WTC11 (cell line): Measurements from ENCODE around the gene APOBEC2. TPM values are rescaled to one million over a fixed set of nuclear protein-coding genes. Genes with fewer than 3 reads are reported as not detected.

ENCODE experiments used
- ATAC-seq: fragments of 200-7000 bp; cut with Tn5 transposase; 2 replicates; pipeline ENCODE4 v1.10.0; 2021; ENCODE audit warnings: mild to moderate bottlenecking, moderate library complexity
- CTCF ChIA-PET: fragments of 300-600 bp; sonication (Branson Sonifier 250); formaldehyde crosslinking; loops from one replicate; lab custom pipeline; 2021; ENCODE audit warnings: antibody characterized with exemption; lab: Charles Lee
- POLR2A ChIA-PET: fragments of 350-600 bp; sonication (Branson Sonifier 250); formaldehyde crosslinking; loops from one replicate; lab custom pipeline; 2021; ENCODE audit warnings: antibody characterized with exemption; lab: Charles Lee
- DNase-seq: peaks from one replicate; pipeline ENCODE4 v3.0.0; 2021; ENCODE audit warnings: low spot score
- H3K27ac Mint-ChIP-seq: 2 replicates; pipeline ENCODE4 v1.8.0; 2021; ENCODE audit warnings: mixed read lengths
- H3K27me3 Mint-ChIP-seq: 2 replicates; pipeline ENCODE4 v1.8.0; 2021; ENCODE audit warnings: low read depth, mild to moderate bottlenecking, moderate library complexity, mixed read lengths
- H3K36me3 Mint-ChIP-seq: 2 replicates; pipeline ENCODE4 v1.8.0; 2021; ENCODE audit warnings: mixed read lengths
- H3K4me1 Mint-ChIP-seq: 2 replicates; pipeline ENCODE4 v1.8.0; 2022; ENCODE audit warnings: mixed read lengths
- H3K4me3 Mint-ChIP-seq: 2 replicates; pipeline ENCODE4 v1.8.0; 2021; ENCODE audit warnings: mild to moderate bottlenecking, moderate library complexity, mixed read lengths
- H3K9me3 Mint-ChIP-seq: 2 replicates; pipeline ENCODE4 v1.8.0; 2021; ENCODE audit warnings: mixed read lengths
- AFF4 ChIP-seq: sonication (generic); formaldehyde crosslinking; IDR thresholded peaks from 2 replicates; pipeline ENCODE4 v1.8.1; 2023; ENCODE audit warnings: mild to moderate bottlenecking, missing genetic modification reagents, borderline replicate concordance
- ATF6 ChIP-seq: sonication (generic); formaldehyde crosslinking; IDR thresholded peaks from 2 replicates; pipeline ENCODE4 v1.8.1; 2023; ENCODE audit warnings: mild to moderate bottlenecking, missing genetic modification reagents
- GRHL2 ChIP-seq: fragments of 250-450 bp; sonication (Bioruptor Pico); IDR thresholded peaks from 2 replicates; pipeline ENCODE4 v1.8.0; 2022; ENCODE audit warnings: mild to moderate bottlenecking, moderate library complexity; ENCODE audit not compliant: insufficient replicate concordance, severe bottlenecking
- IRF2 ChIP-seq: sonication (generic); formaldehyde crosslinking; IDR thresholded peaks from 2 replicates; pipeline ENCODE4 v1.8.0; 2022; ENCODE audit warnings: low read depth, missing genetic modification reagents, borderline replicate concordance
- MYBL2 ChIP-seq: sonication (generic); formaldehyde crosslinking; IDR thresholded peaks from 2 replicates; pipeline ENCODE4 v1.8.1; 2023; ENCODE audit warnings: mild to moderate bottlenecking, moderate library complexity, missing genetic modification reagents
- NFE2L1 ChIP-seq: sonication (generic); formaldehyde crosslinking; IDR thresholded peaks from 2 replicates; pipeline ENCODE4 v1.8.1; 2023; ENCODE audit warnings: missing genetic modification reagents
- PRRX2 ChIP-seq: fragments of 250-450 bp; sonication (Bioruptor Pico); IDR thresholded peaks from 2 replicates; pipeline ENCODE4 v1.8.0; 2021; ENCODE audit warnings: mild to moderate bottlenecking
- RELA ChIP-seq: sonication (generic); formaldehyde crosslinking; IDR thresholded peaks from 2 replicates; pipeline ENCODE4 v1.8.1; 2022; ENCODE audit warnings: missing genetic modification reagents, mild to moderate bottlenecking, borderline replicate concordance
- SP1 ChIP-seq: sonication (generic); formaldehyde crosslinking; conservative IDR thresholded peaks from 2 replicates; pipeline ENCODE4 v1.8.1; 2022; ENCODE audit warnings: missing genetic modification reagents
- TP53 ChIP-seq: sonication (generic); formaldehyde crosslinking; IDR thresholded peaks from 2 replicates; pipeline ENCODE4 v1.8.1; 2023; ENCODE audit warnings: mild to moderate bottlenecking, missing genetic modification reagents
- USF1 ChIP-seq: sonication (generic); formaldehyde crosslinking; IDR thresholded peaks from 2 replicates; pipeline ENCODE4 v1.8.0; 2022; ENCODE audit warnings: mild to moderate bottlenecking, missing genetic modification reagents
- ZBTB43 ChIP-seq: sonication (generic); formaldehyde crosslinking; IDR thresholded peaks from 2 replicates; pipeline ENCODE4 v1.8.1; 2023; ENCODE audit warnings: mild to moderate bottlenecking, missing genetic modification reagents
- ZNF121 ChIP-seq: sonication (generic); formaldehyde crosslinking; IDR thresholded peaks from 2 replicates; pipeline ENCODE4 v1.8.0; 2023; ENCODE audit warnings: missing genetic modification reagents
- ZNF138 ChIP-seq: sonication (generic); formaldehyde crosslinking; conservative IDR thresholded peaks from 2 replicates; pipeline ENCODE4 v1.8.1; 2022; ENCODE audit warnings: mild to moderate bottlenecking, moderate library complexity, missing genetic modification reagents
- ZNF281 ChIP-seq: sonication (generic); formaldehyde crosslinking; IDR thresholded peaks from 2 replicates; pipeline ENCODE4 v1.8.0; 2023; ENCODE audit warnings: mild to moderate bottlenecking, missing genetic modification reagents
- ZNF425 ChIP-seq: fragments of 250-450 bp; sonication (Bioruptor Pico); conservative IDR thresholded peaks from 2 replicates; pipeline ENCODE4 v1.9.0; 2021; ENCODE audit warnings: mild to moderate bottlenecking
- ZNF512 ChIP-seq: sonication (generic); formaldehyde crosslinking; IDR thresholded peaks from 2 replicates; pipeline ENCODE4 v1.8.1; 2022; ENCODE audit warnings: missing genetic modification reagents, borderline replicate concordance
- total RNA-seq: library from RNA; stranded (reverse); gene quantifications from 3 replicates; pipeline ENCODE4 v1.2.3, GENCODE V29; 2021

APOBEC2 gene
- total RNA-seq, 1 experiment from 2014 or later = not detected

- no peak for DNase-seq
- H3K36me3 Mint-ChIP-seq = no peaks in the 10 kb centered on the region
- H3K9me3 Mint-ChIP-seq = no peaks in the 10 kb centered on the region
- no peaks in the 10 kb centered on the region; the same call in 1 of the 2 replicates for H3K27me3 Mint-ChIP-seq
- H3K27ac Mint-ChIP-seq = no peak overlapping the region
- CTCF ChIA-PET = no interaction called here
- no peak for TF ChIP-seq GRHL2 (CRISPR knock-in tag)
- TF ChIP-seq IRF2 (CRISPR knock-in tag) = no peak
- TF ChIP-seq PRRX2 = no peak
- TF ChIP-seq ZNF138 (CRISPR knock-in tag) = no peak
- TF ChIP-seq ZNF425 (CRISPR knock-in tag) = no peak
- no peak for TF ChIP-seq MYBL2 (CRISPR knock-in tag)
- no peak for TF ChIP-seq SP1 (CRISPR knock-in tag)
- no peak for TF ChIP-seq RELA (CRISPR knock-in tag)
- no peak for TF ChIP-seq ZNF512 (CRISPR knock-in tag)
- no peak for TF ChIP-seq ZNF121
- no peak for TF ChIP-seq NFE2L1 (CRISPR knock-in tag)
- no peak for TF ChIP-seq TP53 (CRISPR knock-in tag)
- TF ChIP-seq ZNF281 (CRISPR knock-in tag) = no peak
- TF ChIP-seq AFF4 (CRISPR knock-in tag) = no peak
- TF ChIP-seq ATF6 = no peak
- no peak for TF ChIP-seq ZBTB43 (CRISPR knock-in tag)
- no peak for TF ChIP-seq USF1
- POLR2A ChIA-PET = no interaction called here
- ATAC-seq = no peak
- H3K4me3 Mint-ChIP-seq = no peak overlapping the region
- H3K4me1 Mint-ChIP-seq = peaks cover 14% of the 10 kb centered on the region
These were observed 19.2 kb upstream of the APOBEC2 start for GRCh38 chr6:41033776-41034175.
